GM13976 (cell line): Measurements from ENCODE around the gene APCDD1L.

Experiments used
- DNase-seq: peaks from one replicate; pipeline ENCODE4 v3.0.0; 2012; ENCODE audit warnings: low spot score
- in situ Hi-C: fragments of 300-500 bp; cut with MboI; formaldehyde crosslinking; loops from one replicate; pipeline ENCODE4 v1.12.0; 2022; ENCODE audit warnings: low sequenced_read_pairs, mixed read lengths, inconsistent platforms; ENCODE audit not compliant: unreplicated experiment
- TF ChIP-seq, protein P1 (sequence below): IDR thresholded peaks from 2 replicates; pipeline ENCODE4 v1.5.1; 2012; ENCODE audit warnings: borderline replicate concordance, mild to moderate bottlenecking; ENCODE audit not compliant: insufficient read depth; ENCODE audit errors: extremely low read depth, missing control alignments, control extremely low read depth

Gene APCDD1L

DNA sequence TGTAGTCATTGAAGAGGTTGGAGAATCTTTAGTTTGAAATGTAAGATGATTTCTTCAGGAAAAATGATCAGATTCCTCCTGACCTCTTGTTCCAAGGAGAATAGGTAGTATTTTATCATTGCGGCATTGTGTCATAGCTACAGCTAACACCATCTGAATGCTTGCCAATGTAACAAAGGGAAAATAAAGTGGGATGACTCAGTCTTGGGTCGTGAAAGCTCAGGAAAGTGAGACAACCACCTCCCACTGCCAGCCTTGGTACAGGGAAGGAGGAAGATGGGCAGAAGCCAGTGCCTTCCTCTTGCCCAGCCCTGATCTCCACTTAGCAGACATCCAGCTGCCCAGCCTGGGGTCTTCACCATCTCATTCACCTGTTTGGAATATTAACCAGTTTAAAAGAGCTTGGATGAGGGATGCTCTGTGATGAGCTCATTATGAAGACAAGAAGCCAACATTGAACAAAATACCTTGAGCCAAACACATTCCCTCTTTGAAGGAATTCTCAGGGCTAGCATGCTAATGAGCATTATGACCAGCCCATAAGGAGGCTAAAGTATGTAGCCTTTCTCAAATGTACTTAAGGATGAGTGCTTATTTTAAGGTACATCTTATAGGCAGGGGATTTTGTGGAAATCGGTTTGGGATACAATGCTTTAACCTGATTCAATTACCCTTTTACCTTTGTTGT, 40.0 kb upstream of the APCDD1L start:
- in situ Hi-C loops, result no loop called here
- TF ChIP-seq, protein P1, sequence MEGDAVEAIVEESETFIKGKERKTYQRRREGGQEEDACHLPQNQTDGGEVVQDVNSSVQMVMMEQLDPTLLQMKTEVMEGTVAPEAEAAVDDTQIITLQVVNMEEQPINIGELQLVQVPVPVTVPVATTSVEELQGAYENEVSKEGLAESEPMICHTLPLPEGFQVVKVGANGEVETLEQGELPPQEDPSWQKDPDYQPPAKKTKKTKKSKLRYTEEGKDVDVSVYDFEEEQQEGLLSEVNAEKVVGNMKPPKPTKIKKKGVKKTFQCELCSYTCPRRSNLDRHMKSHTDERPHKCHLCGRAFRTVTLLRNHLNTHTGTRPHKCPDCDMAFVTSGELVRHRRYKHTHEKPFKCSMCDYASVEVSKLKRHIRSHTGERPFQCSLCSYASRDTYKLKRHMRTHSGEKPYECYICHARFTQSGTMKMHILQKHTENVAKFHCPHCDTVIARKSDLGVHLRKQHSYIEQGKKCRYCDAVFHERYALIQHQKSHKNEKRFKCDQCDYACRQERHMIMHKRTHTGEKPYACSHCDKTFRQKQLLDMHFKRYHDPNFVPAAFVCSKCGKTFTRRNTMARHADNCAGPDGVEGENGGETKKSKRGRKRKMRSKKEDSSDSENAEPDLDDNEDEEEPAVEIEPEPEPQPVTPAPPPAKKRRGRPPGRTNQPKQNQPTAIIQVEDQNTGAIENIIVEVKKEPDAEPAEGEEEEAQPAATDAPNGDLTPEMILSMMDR, result no peak
- DNase-seq, result no peak

DNA sequence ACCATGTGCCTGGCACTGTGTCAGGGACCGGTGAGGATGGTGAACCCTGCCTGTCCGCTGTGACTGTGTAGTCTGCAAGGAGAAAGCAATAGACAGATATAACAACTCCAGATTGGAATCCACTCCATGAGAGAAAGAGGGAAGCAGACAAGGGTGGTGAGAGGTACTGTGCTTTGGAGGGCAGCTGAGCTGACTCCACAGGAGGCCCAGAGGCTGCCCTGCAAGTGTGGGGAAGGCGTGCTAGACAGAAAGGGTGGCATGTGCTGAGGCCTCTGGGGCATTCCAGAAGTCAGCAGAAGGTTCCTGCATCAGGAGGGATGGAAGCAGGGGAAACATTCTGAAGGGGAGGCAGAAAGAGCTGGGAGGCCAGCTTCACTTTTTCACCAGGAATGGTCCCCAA, 39.3 kb upstream of the APCDD1L start:
- no peak for DNase-seq
- in situ Hi-C loops, result no loop called here
- TF ChIP-seq, protein P1, result no peak

GRCh38 chr20:58553841-58554240, 38.6 kb upstream of the APCDD1L start:
- TF ChIP-seq, protein P1, result no peak
- no peak for DNase-seq
- in situ Hi-C loops, result no loop called here

- TF ChIP-seq, protein P1, result no peak
- DNase-seq, result no peak
- in situ Hi-C loops, result no loop called here
Measured at GRCh38 chr20:58553166-58553696, 38.0 kb upstream of the APCDD1L start.

DNA sequence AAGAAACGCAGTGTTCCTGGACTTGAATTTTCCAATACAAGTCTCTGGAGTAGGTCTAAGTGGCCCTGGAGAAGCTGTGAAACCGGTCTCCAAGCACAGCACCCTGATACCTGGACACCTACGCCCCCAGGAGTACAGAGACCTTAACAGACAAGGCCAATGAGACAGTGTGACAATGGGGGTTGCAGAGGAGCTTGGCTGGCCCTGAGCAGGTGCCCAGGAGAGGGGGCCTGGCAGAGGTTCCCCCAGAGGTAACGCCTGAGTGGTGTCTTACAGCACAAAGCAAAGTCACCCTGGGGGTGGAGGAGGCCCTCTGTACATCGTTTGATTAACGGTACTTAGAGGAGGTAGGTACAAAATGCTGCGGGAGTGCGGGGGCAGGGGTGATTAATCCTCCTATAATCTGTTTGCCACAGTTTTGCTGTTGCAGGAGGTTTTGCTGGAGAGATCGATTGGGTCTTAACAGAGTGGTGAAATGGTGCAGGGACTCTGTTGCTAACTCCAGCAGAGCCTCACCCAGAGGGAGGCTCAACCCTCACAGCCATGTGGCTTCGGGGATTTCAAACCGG, 37.3 kb upstream of the APCDD1L start:
- TF ChIP-seq, protein P1, result no peak
- in situ Hi-C loops, result no loop called here
- no peak for DNase-seq

GRCh38 chr20:58551631-58552030, 36.4 kb upstream of the APCDD1L start:
- no peak for DNase-seq

More at GRCh38 chr20:58551631-58552030, 36.4 kb upstream of the APCDD1L start:
- TF ChIP-seq, protein P1, result no peak
- in situ Hi-C loops, result no loop called here
